Measurements from ENCODE around the gene COQ10A.
A peak's percentile ranks its signal among the peaks of the same experiment; 100 is the strongest.
"Not testable (repeated sequence)": the region's sequence is repeated elsewhere in the genome, so short reads cannot be mapped to it uniquely, and the experiment has no call there.

COQ10A gene

GRCh38 chr12:56282030-56282429 lies 15.3 kb downstream of the COQ10A start:
- no peak for DNase-seq

- no peak for DNase-seq
These were observed 15.8 kb downstream of the COQ10A start for GRCh38 chr12:56282579-56282978.

GRCh38 chr12:56284263-56284662 lies 17.5 kb downstream of the COQ10A start:
- DNase-seq, result not testable (repeated sequence)

- DNase-seq, result no peak
These were observed 19.5 kb downstream of the COQ10A start for GRCh38 chr12:56286044-56286830.

GRCh38 chr12:56288705-56289387 lies 22.1 kb downstream of the COQ10A start:
- no peak for DNase-seq

- no peak for DNase-seq
These were observed 27.1 kb downstream of the COQ10A start for GRCh38 chr12:56293795-56294194.

- DNase-seq, result peak; percentile 45
These were observed 29.6 kb downstream of the COQ10A start for GRCh38 chr12:56296295-56296694.

- no peak for DNase-seq
These were observed 30.7 kb downstream of the COQ10A start for GRCh38 chr12:56297400-56297799.

GRCh38 chr12:56298828-56299227 lies 32.1 kb downstream of the COQ10A start:
- no peak for DNase-seq

GRCh38 chr12:56299308-56299852 lies 32.6 kb downstream of the COQ10A start:
- no peak for DNase-seq

- DNase-seq, result peak; percentile 100
These were observed 33.3 kb downstream of the COQ10A start, which contains the start of gene CS for GRCh38 chr12:56299853-56300643. CS (minus strand) TSS chr12:56300330; CDS start chr12:56300201, 129 bp downstream.

GRCh38 chr12:56300644-56301464 lies 34.1 kb downstream of the COQ10A start:
- DNase-seq, result no peak

- no peak for DNase-seq
These were observed 37.5 kb downstream of the COQ10A start for GRCh38 chr12:56304276-56304675.

GRCh38 chr12:56304872-56305590 lies 38.3 kb downstream of the COQ10A start:
- DNase-seq, result no peak

- no peak for DNase-seq
These were observed 40.7 kb downstream of the COQ10A start for GRCh38 chr12:56307221-56307965.

- no peak for DNase-seq
These were observed 42.0 kb downstream of the COQ10A start for GRCh38 chr12:56308714-56309113.

GRCh38 chr12:56311003-56311402 lies 44.3 kb downstream of the COQ10A start:
- no peak for DNase-seq

GRCh38 chr12:56315249-56315621 lies 48.5 kb downstream of the COQ10A start:
- no peak for DNase-seq

GRCh38 chr12:56315622-56316473 lies 49.1 kb downstream of the COQ10A start, which contains the start of gene CNPY2:
CNPY2 (minus strand) TSS chr12:56315988; CDS start chr12:56315217, 771 bp downstream.
- DNase-seq, result peak; percentile 96

GRCh38 chr12:56317675-56318074 lies 50.9 kb downstream of the COQ10A start:
- DNase-seq, result no peak

All from suppressor macrophage treated with lipopolysaccharide for 4 hours (primary cell).